Effector memory CD8-positive, alpha-beta T cell (primary cell): ENCODE results near the gene MOV10.
"Not testable (repeated sequence)": the region's sequence is repeated elsewhere in the genome, so short reads cannot be mapped to it uniquely, and the experiment has no call there.

ENCODE experiments used
- ATAC-seq: fragments of 150-1000 bp; cut with Tn5 transposase; replicated peaks from 2 replicates; pipeline ENCODE4 v1.10.0; 2021; ENCODE audit warnings: mild to moderate bottlenecking, moderate library complexity
- DNase-seq, 3 experiments: peaks; one replicate each; pipeline ENCODE4 v3.0.0; 2021
- H3K27ac Mint-ChIP-seq, 2 donors: one replicate each; pipeline ENCODE4 v1.8.0; 2022; ENCODE audit warnings: mild to moderate bottlenecking in 2 of 2, mixed read lengths in 2 of 2, moderate library complexity in 2 of 2
- H3K27me3 Mint-ChIP-seq, 2 donors: one replicate each; pipeline ENCODE4 v1.8.0; 2022; ENCODE audit warnings: mixed read lengths in 2 of 2
- H3K36me3 Mint-ChIP-seq: one replicate; pipeline ENCODE4 v1.8.0; 2022; ENCODE audit warnings: mild to moderate bottlenecking, moderate library complexity, mixed read lengths; ENCODE audit not compliant: insufficient read depth
- H3K4me1 Mint-ChIP-seq, 2 donors: one replicate each; pipeline ENCODE4 v1.8.0; 2022; ENCODE audit warnings: low read depth in 2 of 2, mixed read lengths in 2 of 2
- H3K4me3 Mint-ChIP-seq, 2 donors: one replicate each; pipeline ENCODE4 v1.8.0; 2022; ENCODE audit warnings: mild to moderate bottlenecking in 2 of 2, mixed read lengths in 2 of 2, moderate library complexity in 2 of 2
- H3K9me3 Mint-ChIP-seq, 2 donors: one replicate each; pipeline ENCODE4 v1.8.0; 2022; ENCODE audit warnings: mixed read lengths in 2 of 2

Gene MOV10

DNA sequence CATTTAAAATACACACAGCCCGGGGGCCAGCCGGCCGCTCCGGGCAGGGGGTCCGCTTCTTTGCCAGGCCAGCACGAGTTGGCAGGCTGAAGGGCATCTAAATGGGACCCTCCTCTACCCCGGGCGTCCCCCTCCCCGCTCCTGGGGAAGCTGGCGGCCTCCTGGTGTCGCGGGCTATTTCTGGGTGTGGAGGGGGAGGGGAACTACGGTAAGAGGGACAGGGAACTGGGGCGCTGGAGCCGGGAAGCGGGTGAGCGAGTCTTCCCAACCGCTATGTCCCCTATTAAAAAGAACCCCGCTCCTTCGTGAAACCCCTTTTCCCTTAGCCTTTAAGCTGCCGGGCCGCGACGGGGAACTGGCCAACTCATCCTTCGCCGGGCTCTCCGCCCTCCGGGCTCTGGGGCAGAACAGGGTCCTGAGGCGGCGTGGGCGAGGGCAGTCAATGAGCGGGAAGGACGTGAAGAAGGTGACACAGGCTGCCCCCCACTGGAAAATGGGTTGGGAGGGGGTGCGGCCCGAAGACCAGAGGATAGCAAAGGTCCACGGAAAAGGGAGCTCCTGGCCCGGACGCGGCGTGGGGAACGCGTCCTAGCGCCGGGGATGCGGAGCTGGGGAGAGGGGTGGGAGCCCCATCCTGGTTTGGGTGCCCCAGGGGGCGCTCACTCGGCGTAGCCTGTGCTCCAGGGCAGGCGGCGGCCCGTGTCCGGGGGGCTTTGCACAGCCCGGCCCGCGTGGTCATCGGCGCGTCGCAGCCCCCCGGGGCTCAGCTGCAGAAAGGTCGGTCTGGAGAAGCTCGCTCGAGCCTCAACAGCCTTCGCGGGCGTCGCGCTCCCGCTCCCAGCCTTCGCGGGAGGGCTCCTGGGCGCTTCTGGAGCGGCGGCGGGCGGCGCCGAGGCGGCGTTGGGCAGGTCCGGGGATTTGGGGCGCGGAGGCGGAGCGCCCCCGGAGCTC lies 40.1 kb downstream of the MOV10 start:
- Mint-ChIP-seq H3K27me3 (peaks cover 15 to 16% of the 10 kb centered on the region in 2 donors), H3K27ac (peak overlapping the region; percentile 72 to 79)
- ATAC-seq, result no peak

GRCh38 chr1:112715264-112716053 lies 41.0 kb downstream of the MOV10 start, which contains the start of gene PPM1J:
TSS of gene PPM1J (minus strand) at chr1:112715332. CDS start at chr1:112715301, 31 bp downstream.
- peaks cover 23% of the 10 kb centered on the region in 2 donors for H3K27me3 Mint-ChIP-seq
- H3K9me3 Mint-ChIP-seq, result no peaks in the 10 kb centered on the region
- H3K4me1 Mint-ChIP-seq, result peaks cover 21 to 24% of the 10 kb centered on the region in 2 donors
- H3K27ac Mint-ChIP-seq, result peak within 1 kb of the TSS; percentile 84 to 92
- ATAC-seq (peak; percentile 82), DNase-seq (peak; percentile 97 to 99 (median 98))
- peaks cover 6% of the 10 kb centered on the region for H3K36me3 Mint-ChIP-seq
- H3K4me3 Mint-ChIP-seq, result peak within 1 kb of the TSS; percentile 93 to 94

More for the DNA sequence above, 40.1 kb downstream of the MOV10 start:
- peak overlapping the region; percentile 87 to 93 for H3K4me3 Mint-ChIP-seq
- H3K36me3 Mint-ChIP-seq, result peaks cover 6% of the 10 kb centered on the region
- no peak for DNase-seq
- H3K9me3 Mint-ChIP-seq, result no peaks in the 10 kb centered on the region
- peaks cover 21 to 24% of the 10 kb centered on the region in 2 donors for H3K4me1 Mint-ChIP-seq

DNA sequence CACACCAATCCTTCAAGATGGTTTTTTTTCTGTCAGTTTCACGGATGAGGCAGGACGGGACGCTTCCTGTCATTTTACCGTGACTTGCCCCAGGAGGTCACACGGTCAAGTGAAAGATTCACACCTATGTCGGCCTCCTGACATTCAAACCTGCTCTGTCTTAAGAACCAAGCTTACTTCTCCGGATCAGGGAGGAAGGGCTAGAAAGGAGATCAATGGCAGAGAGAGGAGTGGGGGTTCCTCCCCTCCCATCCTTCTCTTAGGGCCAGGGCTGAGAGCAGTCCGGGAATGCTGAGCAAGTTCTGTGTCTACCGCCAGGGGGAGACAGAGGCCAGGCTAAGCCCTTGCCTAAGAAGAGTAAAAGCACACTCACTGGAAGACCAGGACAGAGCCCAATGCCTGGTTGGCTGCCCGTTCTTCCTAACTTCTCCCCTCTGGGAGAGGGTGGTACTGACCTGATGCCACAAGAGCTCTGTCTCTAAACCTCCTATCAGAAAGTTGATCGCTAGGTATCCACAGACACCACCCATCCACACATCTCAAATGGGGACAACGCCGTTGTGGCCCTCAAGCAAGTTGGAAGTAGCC lies 41.8 kb downstream of the MOV10 start:
- Mint-ChIP-seq H3K27me3 (peaks cover 23 to 26% of the 10 kb centered on the region in 2 donors), H3K9me3 (no peaks in the 10 kb centered on the region), H3K36me3 (peaks cover 6% of the 10 kb centered on the region), H3K27ac (peak overlapping the region; percentile 84 to 92), H3K4me3 (peak overlapping the region; percentile 93 to 94), H3K4me1 (peaks cover 21 to 24% of the 10 kb centered on the region in 2 donors)
- DNase-seq, result peak; percentile 67 to 76 (median 73)
- peak; percentile 31 for ATAC-seq

DNA sequence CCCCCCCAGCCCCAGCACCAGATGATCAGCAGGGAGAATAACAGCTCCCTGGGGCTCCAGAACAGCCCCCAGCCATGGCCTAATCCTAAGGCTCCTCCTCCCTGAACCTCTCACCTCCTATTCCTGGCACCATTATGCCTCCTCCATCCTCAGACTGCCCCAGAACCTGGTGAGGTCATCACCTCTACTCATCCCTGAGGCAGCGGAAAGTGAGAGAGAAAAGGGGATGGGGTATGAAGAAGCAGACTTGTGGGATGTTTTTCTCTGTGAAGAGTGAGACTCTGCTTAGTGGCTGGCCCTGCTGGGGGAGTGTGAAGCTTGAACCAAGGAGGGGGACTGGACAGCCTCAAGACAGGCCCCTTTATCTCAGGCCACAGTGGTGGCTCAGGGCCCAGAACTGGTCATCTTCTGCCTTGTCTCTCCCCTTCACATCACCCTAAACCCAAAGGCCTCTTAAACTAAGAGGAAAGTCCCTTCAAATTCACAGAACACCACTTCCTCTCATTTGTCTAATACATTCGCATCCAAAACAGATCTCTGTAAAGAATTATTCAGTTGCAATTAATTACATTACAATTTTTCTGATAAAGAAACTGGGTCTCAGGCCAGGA lies 42.9 kb downstream of the MOV10 start:
- peaks cover 21 to 26% of the 10 kb centered on the region in 2 donors for H3K4me1 Mint-ChIP-seq
- no peak for DNase-seq
- H3K36me3 Mint-ChIP-seq, result peaks cover 6% of the 10 kb centered on the region
- no peaks in the 10 kb centered on the region for H3K9me3 Mint-ChIP-seq
- peak overlapping the region in 1 of 2 donors; percentile 19 for H3K4me3 Mint-ChIP-seq
- ATAC-seq, result no peak
- peaks cover 28 to 37% of the 10 kb centered on the region in 2 donors for H3K27me3 Mint-ChIP-seq
- no peak overlapping the region for H3K27ac Mint-ChIP-seq

DNA sequence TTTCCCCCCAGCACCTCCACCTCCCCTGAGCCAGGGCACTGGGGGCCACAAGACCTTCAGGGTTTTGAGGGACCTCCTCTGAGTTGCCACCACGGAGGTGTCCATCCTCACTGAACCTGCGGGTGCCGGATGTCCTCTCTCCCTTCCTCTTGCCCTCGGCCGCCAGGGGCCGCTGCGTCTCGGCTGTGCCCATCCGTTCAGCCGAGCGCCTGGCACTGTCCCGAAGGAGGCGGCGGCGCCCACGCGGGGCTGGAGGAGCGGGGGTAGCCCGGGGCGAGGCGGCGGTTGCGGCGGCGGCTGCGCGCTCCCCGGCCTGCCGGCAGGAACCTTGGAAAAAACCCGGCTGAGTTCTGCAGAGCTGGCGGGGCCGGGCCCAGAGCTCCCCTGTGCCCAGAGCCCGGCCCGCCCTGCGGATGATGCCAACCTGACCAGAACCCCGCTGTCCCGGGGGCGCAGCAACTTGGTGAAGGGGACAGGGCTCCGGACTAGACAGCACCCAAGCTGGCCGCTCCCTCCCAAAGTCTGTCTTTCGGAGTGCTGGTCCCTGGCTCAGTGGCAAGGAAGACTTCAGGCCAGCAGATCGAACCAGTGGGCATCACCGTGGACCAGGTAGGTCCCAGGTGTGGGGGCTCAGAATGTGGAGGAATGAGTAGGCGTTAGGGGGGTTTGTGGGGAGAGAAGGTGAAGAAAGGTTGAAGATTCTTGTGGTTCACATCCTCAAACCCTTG lies 44.4 kb downstream of the MOV10 start:
- DNase-seq, result peak; percentile 67 to 72 (median 68)
- H3K36me3 Mint-ChIP-seq, result peaks cover 9% of the 10 kb centered on the region
- no peaks in the 10 kb centered on the region for H3K9me3 Mint-ChIP-seq
- H3K4me1 Mint-ChIP-seq, result peaks cover 22 to 30% of the 10 kb centered on the region in 2 donors
- peak; percentile 16 for ATAC-seq
- peak overlapping the region; percentile 30 to 31 for H3K4me3 Mint-ChIP-seq
- no peak overlapping the region for H3K27ac Mint-ChIP-seq
- peaks cover 34 to 52% of the 10 kb centered on the region in 2 donors for H3K27me3 Mint-ChIP-seq

- DNase-seq (no peak), ATAC-seq (no peak)
- Mint-ChIP-seq H3K4me3 (no peak overlapping the region), H3K4me1 (peaks cover 18 to 23% of the 10 kb centered on the region in 2 donors), H3K27ac (no peak overlapping the region), H3K9me3 (no peaks in the 10 kb centered on the region), H3K27me3 (peaks cover 31 to 53% of the 10 kb centered on the region in 2 donors), H3K36me3 (peaks cover 9% of the 10 kb centered on the region)
Observed at GRCh38 chr1:112719706-112720105, 45.2 kb downstream of the MOV10 start.

DNA sequence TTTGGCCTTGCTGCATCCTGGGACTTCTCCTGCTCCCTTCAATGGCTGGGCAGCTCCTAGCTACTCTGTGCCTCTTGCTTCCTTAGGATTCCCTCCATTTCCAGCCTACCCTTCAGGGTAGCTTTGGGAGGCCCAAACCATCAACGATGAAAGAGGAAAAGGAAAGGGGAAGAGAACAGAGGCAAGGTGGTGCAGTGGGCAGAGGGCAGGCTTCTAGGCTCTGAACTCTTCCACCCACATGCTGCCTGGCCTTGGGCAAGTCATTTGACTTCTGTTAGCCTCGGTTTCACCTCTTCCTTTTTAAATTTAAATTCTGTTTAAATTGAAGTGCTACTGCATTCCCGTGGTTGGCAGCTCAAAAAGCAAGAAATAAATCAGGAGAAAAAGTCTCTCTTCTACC lies 46.3 kb downstream of the MOV10 start:
- Mint-ChIP-seq H3K9me3 (no peaks in the 10 kb centered on the region), H3K27me3 (peaks cover 31 to 53% of the 10 kb centered on the region in 2 donors)

GRCh38 chr1:112721294-112721693 lies 46.8 kb downstream of the MOV10 start:
- H3K27ac Mint-ChIP-seq, ATAC-seq, H3K36me3 Mint-ChIP-seq, H3K9me3 Mint-ChIP-seq, H3K4me3 Mint-ChIP-seq, DNase-seq: not testable (repeated sequence)
- peaks cover 31 to 53% of the 10 kb centered on the region in 2 donors for H3K27me3 Mint-ChIP-seq
- peaks cover 9 to 14% of the 10 kb centered on the region in 2 donors for H3K4me1 Mint-ChIP-seq

More for the DNA sequence above, 46.3 kb downstream of the MOV10 start:
- no peak overlapping the region for H3K27ac Mint-ChIP-seq
- peaks cover 14 to 19% of the 10 kb centered on the region in 2 donors for H3K4me1 Mint-ChIP-seq
- DNase-seq (no peak), ATAC-seq (no peak)
- H3K4me3 Mint-ChIP-seq, result no peak overlapping the region
- H3K36me3 Mint-ChIP-seq, result peaks cover 3% of the 10 kb centered on the region

GRCh38 chr1:112721966-112722524 lies 47.6 kb downstream of the MOV10 start:
- Mint-ChIP-seq H3K27me3 (peaks cover 31 to 53% of the 10 kb centered on the region in 2 donors), H3K36me3 (peaks cover 3% of the 10 kb centered on the region), H3K4me3 (no peak overlapping the region), H3K9me3 (no peaks in the 10 kb centered on the region), H3K27ac (no peak overlapping the region), H3K4me1 (peaks cover 6 to 12% of the 10 kb centered on the region in 2 donors)
- ATAC-seq, result no peak
- DNase-seq, result no peak

DNA sequence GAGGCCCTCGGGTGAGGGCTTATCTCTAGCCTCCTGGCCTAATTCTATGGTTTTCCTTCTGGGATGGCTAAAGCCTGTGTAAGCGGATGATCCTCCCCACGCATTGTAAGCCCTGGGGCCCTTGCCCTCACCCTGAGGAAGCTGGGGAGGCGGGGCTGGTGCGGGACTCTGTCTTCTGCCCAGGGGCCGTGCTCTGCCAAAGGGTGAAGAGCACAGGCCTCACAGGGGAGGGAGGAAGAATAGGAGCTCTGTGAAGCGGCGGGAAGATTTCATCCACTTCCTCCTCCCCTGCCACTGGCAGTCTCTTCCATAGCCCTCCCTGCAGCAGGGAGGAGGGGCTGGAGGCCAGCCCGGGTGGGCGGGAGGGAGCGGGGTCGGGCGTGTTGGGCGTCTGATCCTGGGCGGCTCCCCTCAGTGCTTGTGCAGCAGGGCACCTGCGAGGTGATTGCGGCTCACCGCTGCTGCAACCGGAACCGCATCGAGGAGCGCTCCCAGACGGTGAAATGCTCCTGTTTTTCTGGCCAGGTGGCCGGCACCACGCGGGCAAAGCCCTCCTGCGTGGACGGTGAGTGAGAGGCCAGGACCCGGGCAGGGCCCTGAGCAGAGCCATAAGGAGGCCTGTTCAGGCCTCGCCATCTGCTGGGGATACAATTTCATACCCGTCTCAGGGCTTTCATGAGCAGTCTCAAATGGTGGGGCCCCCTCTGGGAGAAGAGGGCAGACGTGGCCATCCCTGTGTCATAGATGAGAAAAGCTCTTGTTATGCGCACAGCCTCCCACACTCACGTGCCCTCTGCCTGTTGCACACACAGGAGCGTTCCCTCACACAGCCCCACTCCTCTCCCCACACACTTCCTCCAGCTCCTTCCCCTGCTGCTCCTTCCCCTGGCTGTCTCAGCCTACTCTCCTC lies 48.4 kb downstream of the MOV10 start:
- H3K9me3 Mint-ChIP-seq, result no peaks in the 10 kb centered on the region
- peaks cover 6 to 12% of the 10 kb centered on the region in 2 donors for H3K4me1 Mint-ChIP-seq
- no peak overlapping the region for H3K27ac Mint-ChIP-seq
- H3K27me3 Mint-ChIP-seq, result peaks cover 31 to 53% of the 10 kb centered on the region in 2 donors
- peak; percentile 30 for ATAC-seq
- no peak for DNase-seq
- H3K4me3 Mint-ChIP-seq, result peak overlapping the region in 1 of 2 donors; percentile 65
- H3K36me3 Mint-ChIP-seq, result peaks cover 3% of the 10 kb centered on the region

- Mint-ChIP-seq H3K36me3 (peaks cover 3% of the 10 kb centered on the region), H3K27me3 (peaks cover 31 to 50% of the 10 kb centered on the region in 2 donors), H3K4me3 (no peak overlapping the region), H3K9me3 (no peaks in the 10 kb centered on the region), H3K27ac (no peak overlapping the region), H3K4me1 (peaks cover 5 to 10% of the 10 kb centered on the region in 2 donors)
- no peak for ATAC-seq
- no peak for DNase-seq
Observed at GRCh38 chr1:112723511-112723839, 49.0 kb downstream of the MOV10 start.
